K562 (cell line): ENCODE measurements around the gene TLE4. TPM values are rescaled to one million over a fixed set of nuclear protein-coding genes. Genes with fewer than 3 reads are reported as not detected.

ENCODE experiments used
- ATAC-seq: fragments of 200-7000 bp; cut with Tn5 transposase; 3 replicates; pipeline ENCODE4 v1.9.1; 2020; ENCODE audit warnings: moderate library complexity
- BruUV-seq: library from RNA; stranded (reverse); fragments of 400-500 nt; replicated peaks from 2 replicates; lab custom pipeline; 2021; lab: Mats Ljungman, UMichigan
- CTCF ChIA-PET: fragments of 300-600 bp; formaldehyde crosslinking; extraction: SDS; loops from one replicate; lab custom pipeline; 2021; ENCODE audit warnings: low intra/inter-chr PET ratio; lab: Yijun Ruan, JAX
- POLR2A ChIA-PET: fragments of 300-600, 350-650 bp; sonication (Branson Sonifier 250); formaldehyde crosslinking; extraction: SDS; loops from one replicate; lab custom pipeline; 2021; ENCODE audit warnings: antibody characterized with exemption, inconsistent platforms; lab: Yijun Ruan, JAX
- DNase-seq, 4 experiments: peaks; one replicate each; pipeline versions ENCODE4 v3.0.0 to v3.0.0-alpha.2; 2011 to 2018; ENCODE audit warnings: low spot score in 3 of 4, mixed read lengths in 3 of 4; ENCODE audit errors: extremely low read depth in 1 of 4
- FAIRE-seq: peaks from 2 replicates; lab custom pipeline; 2011; peaks lifted over from hg19 to GRCh38; lab: Jason Lieb, UNC
- H2AFZ ChIP-seq: 2 replicates; pipeline ENCODE4 v1.6.0; 2011; ENCODE audit warnings: low read depth, low read length, control low read depth, inconsistent platforms
- H3K27ac ChIP-seq: fragments of 200-600 bp; 3 replicates; pipeline ENCODE4 v1.8.0; 2011; ENCODE audit warnings: low read depth, mild to moderate bottlenecking, control low read depth, inconsistent platforms, low read length, moderate library complexity, mixed read lengths; ENCODE audit errors: extremely low read depth
- H3K27me3 ChIP-seq, 2 experiments: fragments of 300-600 bp in 1 of 2; 2 replicates in 1 of 2; 3 replicates in 1 of 2; pipeline versions ENCODE4 v1.6.0 to v1.8.0; 2011; ENCODE audit warnings: inconsistent platforms in 2 of 2, low read length in 2 of 2, mild to moderate bottlenecking in 1 of 2, mixed read lengths in 1 of 2, moderate library complexity in 1 of 2; ENCODE audit not compliant: control insufficient read depth in 2 of 2, insufficient read depth in 2 of 2
- H3K36me3 ChIP-seq: fragments of 300-600 bp; 3 replicates; pipeline ENCODE4 v1.8.0; 2011; ENCODE audit warnings: mild to moderate bottlenecking, low read length, inconsistent platforms; ENCODE audit not compliant: control insufficient read depth, insufficient read depth
- H3K4me1 ChIP-seq, 2 experiments: fragments of 200-600 bp in 1 of 2; replicated peaks in 1 of 2; 2 replicates in 1 of 2; 3 replicates in 1 of 2; pipeline versions ENCODE4 v1.5.1 to v1.8.0; 2011; ENCODE audit warnings: inconsistent platforms in 2 of 2, low read length in 2 of 2, mild to moderate bottlenecking in 1 of 2, mixed read lengths in 1 of 2, moderate library complexity in 1 of 2; ENCODE audit not compliant: control insufficient read depth in 2 of 2, insufficient read depth in 2 of 2
- H3K4me2 ChIP-seq: 2 replicates; pipeline ENCODE4 v1.6.1; 2011; ENCODE audit warnings: low read length, control low read depth, inconsistent platforms, mixed read lengths; ENCODE audit not compliant: insufficient read depth
- H3K4me3 ChIP-seq: fragments of 200-600 bp; sonication (generic), shearing (Covaris generic); 2 replicates; pipeline ENCODE4 v1.5.1; 2016; ENCODE audit warnings: control low read depth, inconsistent platforms
- H3K79me2 ChIP-seq: fragments of 200-600 bp; 3 replicates; pipeline ENCODE4 v1.8.0; 2011; ENCODE audit warnings: low read length, inconsistent platforms; ENCODE audit not compliant: control insufficient read depth, insufficient read depth
- H3K9ac ChIP-seq, 2 experiments: 2 replicates each; pipeline versions ENCODE4 v1.6.0 to v1.6.1; 2011; ENCODE audit warnings: low read depth in 2 of 2, low read length in 2 of 2, control low read depth in 1 of 2, inconsistent platforms in 1 of 2, mild to moderate bottlenecking in 1 of 2, mixed read lengths in 1 of 2; ENCODE audit not compliant: insufficient read depth in 1 of 2
- H3K9me1 ChIP-seq: one replicate; pipeline ENCODE4 v1.6.0; 2011; ENCODE audit warnings: inconsistent platforms, mild to moderate bottlenecking, low read length, moderate library complexity; ENCODE audit not compliant: control insufficient read depth, insufficient read depth
- H3K9me3 ChIP-seq: replicated peaks from 2 replicates; pipeline ENCODE4 v1.5.1; 2011; ENCODE audit warnings: low read depth, low read length, inconsistent platforms; ENCODE audit not compliant: control insufficient read depth, insufficient read depth
- H4K20me1 ChIP-seq: replicated peaks from 2 replicates; pipeline ENCODE4 v1.6.1; 2011; ENCODE audit warnings: low read length, inconsistent platforms, mixed read lengths; ENCODE audit not compliant: control insufficient read depth, insufficient read depth
- CTBP1 ChIP-seq: fragments of 450-650 bp; IDR thresholded peaks from 2 replicates; pipeline ENCODE4 v1.6.1; 2016; ENCODE audit warnings: borderline replicate concordance
- DACH1 ChIP-seq: fragments of 450-650 bp; IDR thresholded peaks from 2 replicates; pipeline ENCODE4 v1.6.1; 2018; ENCODE audit not compliant: partially characterized antibody
- FOSL1 ChIP-seq: fragments of 200-800 bp; sonication (Bioruptor generic); conservative IDR thresholded peaks from 2 replicates; pipeline ENCODE4 v1.6.1; 2016; ENCODE audit warnings: missing genetic modification characterization, missing compliant biosample characterization
- ZNF347 ChIP-seq: fragments of 450-650 bp; formaldehyde crosslinking; IDR thresholded peaks from 2 replicates; pipeline ENCODE4 v1.4.0; 2020; ENCODE audit warnings: low read depth, mild to moderate bottlenecking, moderate library complexity
- WGBS: fragments of 100-300 bp; shearing (Covaris generic); methylation state at CpG from one replicate; pipeline ENCODE4 v1.1.6; 2016; ENCODE audit warnings: low coverage, mixed read lengths; ENCODE audit not compliant: insufficient coverage; ENCODE audit errors: missing lambda C conversion rate; 5-methylcytosine and 5-hydroxymethylcytosine counted together
- in situ Hi-C: fragments of 300-500 bp; cut with MboI; formaldehyde crosslinking; loops from 4 replicates; pipeline ENCODE4 v1.15.0; 2018; ENCODE audit warnings: inconsistent platforms, mixed read lengths
- intact Hi-C: fragments of 100-400 bp; cut with micrococcal nuclease; formaldehyde crosslinking; loops from 2 replicates; pipeline ENCODE4 v1.14.2; 2022
- polyA plus RNA-seq, 8 experiments: library from polyadenylated mRNA; depleted of rRNA in 4 of 8; stranded (reverse) in 5 of 8; unstranded in 3 of 8; fragments of >200 nt; fragmentation: Nextera tagmentation in 2 of 8; fragmentation: Illumina TruSeq in 1 of 8; extraction: Ambion mirVana in 2 of 8; extraction: Trizol in 1 of 8; gene quantifications; 2 replicates each; pipeline versions ENCODE4 v1.2.1 to v1.2.3, GENCODE V29; 2011 to 2014; ENCODE audit warnings: inconsistent platforms in 1 of 8, missing spikeins in 1 of 8
- total RNA-seq, 7 experiments: library from RNA; depleted of rRNA in 6 of 7; stranded (reverse); fragments of >200 nt in 6 of 7; fragmentation: Illumina TruSeq in 2 of 7; extraction: Trizol in 2 of 7; gene quantifications; 2 replicates each; pipeline versions ENCODE4 v1.2.1 to v1.2.3, GENCODE V29; 2011 to 2021; ENCODE audit warnings: low replicate concordance in 1 of 7
- TF ChIP-seq, protein P1 (sequence below), 2 experiments: fragments of 450-650 bp in 1 of 2; IDR thresholded peaks; 2 replicates each; pipeline ENCODE4 v1.6.1; 2011 to 2017; ENCODE audit warnings: low read depth in 2 of 2, antibody characterized with exemption in 1 of 2, borderline replicate concordance in 1 of 2, low read length in 1 of 2, mild to moderate bottlenecking in 1 of 2, mixed read lengths in 1 of 2; ENCODE audit not compliant: control insufficient read depth in 1 of 2
- TF ChIP-seq, protein P2 (sequence below): fragments of 450-650 bp; IDR thresholded peaks from 2 replicates; pipeline ENCODE4 v1.6.1; 2017; ENCODE audit warnings: antibody characterized with exemption, mild to moderate bottlenecking

TLE4 gene
- total and polyA plus RNA-seq, 9 of the 15 experiments (the other 6 are each of a cell fraction or from before 2014, with no cell fraction given): 1.1 to 8.8 (median 5.7) TPM

GRCh38 chr9:79757881-79758669 is 186.3 kb downstream of the TLE4 start:
- no peak overlapping the region for H3K27ac ChIP-seq
- H2AFZ ChIP-seq: no peak overlapping the region
- BruUV-seq: no TSS peak
- ATAC-seq: no peak
- H3K9me3 ChIP-seq: no peaks in the 10 kb centered on the region
- H3K4me2 ChIP-seq: no peak overlapping the region
- CTCF ChIA-PET: interaction anchor here (0.6 kb wide), 1 partner anchor 631 kb away, joined by 3 read pairs; no protein-coding TSS in a partner anchor
- no peak overlapping the region for H3K4me3 ChIP-seq
- H3K4me1 ChIP-seq: no peaks in the 10 kb centered on the region
- H3K9ac ChIP-seq: no peak overlapping the region
- POLR2A ChIA-PET: no interaction called here
- H3K79me2 ChIP-seq: no peaks in the 10 kb centered on the region
- no peaks in the 10 kb centered on the region for H3K27me3 ChIP-seq
- in situ Hi-C loops: no loop called here
- TF ChIP-seq FOSL1 (tag) (no peak), ZNF347 (CRISPR knock-in tag) (no peak), DACH1 (peak; percentile 23)
- TF ChIP-seq, all 486 proteins: peak for 1
- 0% methylated on average over 2 of the region's 2 CpGs for WGBS
- H4K20me1 ChIP-seq: no peaks in the 10 kb centered on the region
- DNase-seq: no peak
- FAIRE-seq: no peak
- H3K9me1 ChIP-seq: no peaks in the 10 kb centered on the region
- H3K36me3 ChIP-seq: no peaks in the 10 kb centered on the region
- intact Hi-C loops: no loop called here

DNA sequence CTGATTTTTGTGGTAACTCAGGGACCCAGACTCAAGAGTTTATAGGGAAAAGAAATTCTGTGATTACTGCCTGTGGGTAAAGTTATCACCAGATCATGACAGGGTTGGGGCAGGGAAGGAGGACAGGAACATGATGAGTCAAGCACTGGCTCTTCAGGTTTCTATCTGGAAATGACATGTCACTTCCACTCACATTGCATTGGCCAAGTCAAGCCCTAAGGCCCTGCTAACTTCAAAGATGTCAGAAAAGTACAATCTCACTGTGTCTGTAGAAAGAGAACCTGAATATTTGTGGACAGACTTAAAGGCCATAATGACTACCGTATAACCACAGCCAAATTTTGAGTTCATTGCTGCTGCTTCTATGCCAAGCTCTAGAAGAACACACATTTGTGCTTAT is 187.7 kb downstream of the TLE4 start:
- no peaks in the 10 kb centered on the region for H3K27me3 ChIP-seq
- WGBS: 0% methylated on average over 1 of the region's 1 CpG
- ATAC-seq: no peak
- intact Hi-C loops (no loop called here), in situ Hi-C loops (no loop called here)
- H3K4me3 ChIP-seq: no peak overlapping the region
- BruUV-seq: no TSS peak
- no peak overlapping the region for H3K27ac ChIP-seq
- TF ChIP-seq, protein P1, sequence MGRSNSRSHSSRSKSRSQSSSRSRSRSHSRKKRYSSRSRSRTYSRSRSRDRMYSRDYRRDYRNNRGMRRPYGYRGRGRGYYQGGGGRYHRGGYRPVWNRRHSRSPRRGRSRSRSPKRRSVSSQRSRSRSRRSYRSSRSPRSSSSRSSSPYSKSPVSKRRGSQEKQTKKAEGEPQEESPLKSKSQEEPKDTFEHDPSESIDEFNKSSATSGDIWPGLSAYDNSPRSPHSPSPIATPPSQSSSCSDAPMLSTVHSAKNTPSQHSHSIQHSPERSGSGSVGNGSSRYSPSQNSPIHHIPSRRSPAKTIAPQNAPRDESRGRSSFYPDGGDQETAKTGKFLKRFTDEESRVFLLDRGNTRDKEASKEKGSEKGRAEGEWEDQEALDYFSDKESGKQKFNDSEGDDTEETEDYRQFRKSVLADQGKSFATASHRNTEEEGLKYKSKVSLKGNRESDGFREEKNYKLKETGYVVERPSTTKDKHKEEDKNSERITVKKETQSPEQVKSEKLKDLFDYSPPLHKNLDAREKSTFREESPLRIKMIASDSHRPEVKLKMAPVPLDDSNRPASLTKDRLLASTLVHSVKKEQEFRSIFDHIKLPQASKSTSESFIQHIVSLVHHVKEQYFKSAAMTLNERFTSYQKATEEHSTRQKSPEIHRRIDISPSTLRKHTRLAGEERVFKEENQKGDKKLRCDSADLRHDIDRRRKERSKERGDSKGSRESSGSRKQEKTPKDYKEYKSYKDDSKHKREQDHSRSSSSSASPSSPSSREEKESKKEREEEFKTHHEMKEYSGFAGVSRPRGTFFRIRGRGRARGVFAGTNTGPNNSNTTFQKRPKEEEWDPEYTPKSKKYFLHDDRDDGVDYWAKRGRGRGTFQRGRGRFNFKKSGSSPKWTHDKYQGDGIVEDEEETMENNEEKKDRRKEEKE (IDR thresholded peaks at IDR 0.05; ENCODE audit: borderline replicate concordance in 1 of 2, control insufficient read depth in 1 of 2, low read depth in 2 of 2, low read length in 1 of 2): no peak
- TF ChIP-seq, protein P2, sequence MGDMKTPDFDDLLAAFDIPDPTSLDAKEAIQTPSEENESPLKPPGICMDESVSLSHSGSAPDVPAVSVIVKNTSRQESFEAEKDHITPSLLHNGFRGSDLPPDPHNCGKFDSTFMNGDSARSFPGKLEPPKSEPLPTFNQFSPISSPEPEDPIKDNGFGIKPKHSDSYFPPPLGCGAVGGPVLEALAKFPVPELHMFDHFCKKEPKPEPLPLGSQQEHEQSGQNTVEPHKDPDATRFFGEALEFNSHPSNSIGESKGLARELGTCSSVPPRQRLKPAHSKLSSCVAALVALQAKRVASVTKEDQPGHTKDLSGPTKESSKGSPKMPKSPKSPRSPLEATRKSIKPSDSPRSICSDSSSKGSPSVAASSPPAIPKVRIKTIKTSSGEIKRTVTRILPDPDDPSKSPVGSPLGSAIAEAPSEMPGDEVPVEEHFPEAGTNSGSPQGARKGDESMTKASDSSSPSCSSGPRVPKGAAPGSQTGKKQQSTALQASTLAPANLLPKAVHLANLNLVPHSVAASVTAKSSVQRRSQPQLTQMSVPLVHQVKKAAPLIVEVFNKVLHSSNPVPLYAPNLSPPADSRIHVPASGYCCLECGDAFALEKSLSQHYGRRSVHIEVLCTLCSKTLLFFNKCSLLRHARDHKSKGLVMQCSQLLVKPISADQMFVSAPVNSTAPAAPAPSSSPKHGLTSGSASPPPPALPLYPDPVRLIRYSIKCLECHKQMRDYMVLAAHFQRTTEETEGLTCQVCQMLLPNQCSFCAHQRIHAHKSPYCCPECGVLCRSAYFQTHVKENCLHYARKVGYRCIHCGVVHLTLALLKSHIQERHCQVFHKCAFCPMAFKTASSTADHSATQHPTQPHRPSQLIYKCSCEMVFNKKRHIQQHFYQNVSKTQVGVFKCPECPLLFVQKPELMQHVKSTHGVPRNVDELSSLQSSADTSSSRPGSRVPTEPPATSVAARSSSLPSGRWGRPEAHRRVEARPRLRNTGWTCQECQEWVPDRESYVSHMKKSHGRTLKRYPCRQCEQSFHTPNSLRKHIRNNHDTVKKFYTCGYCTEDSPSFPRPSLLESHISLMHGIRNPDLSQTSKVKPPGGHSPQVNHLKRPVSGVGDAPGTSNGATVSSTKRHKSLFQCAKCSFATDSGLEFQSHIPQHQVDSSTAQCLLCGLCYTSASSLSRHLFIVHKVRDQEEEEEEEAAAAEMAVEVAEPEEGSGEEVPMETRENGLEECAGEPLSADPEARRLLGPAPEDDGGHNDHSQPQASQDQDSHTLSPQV: no peak
- no peak for TF ChIP-seq CTBP1
- ChIA-PET CTCF (no interaction called here), POLR2A (no interaction called here)
- no peak overlapping the region for H3K4me2 ChIP-seq
- H3K79me2 ChIP-seq: no peaks in the 10 kb centered on the region
- no peak for DNase-seq
- no peaks in the 10 kb centered on the region for H3K36me3 ChIP-seq
- H2AFZ ChIP-seq: no peak overlapping the region
- FAIRE-seq: no peak
- no peaks in the 10 kb centered on the region for H4K20me1 ChIP-seq
- no peaks in the 10 kb centered on the region for H3K9me3 ChIP-seq
- H3K9me1 ChIP-seq: no peaks in the 10 kb centered on the region
- no peak overlapping the region for H3K9ac ChIP-seq
- no peaks in the 10 kb centered on the region for H3K4me1 ChIP-seq
